ENCODE data around the gene CHCHD5. TPM values are rescaled to one million over a fixed set of nuclear protein-coding genes. Genes with fewer than 3 reads are reported as not detected.
"Not testable (repeated sequence)": the region's sequence is repeated elsewhere in the genome, so short reads cannot be mapped to it uniquely, and the experiment has no call there.

Gene CHCHD5
- total and polyA plus RNA-seq, 2 donors from 2014 or later = 39.6 to 104 TPM

GRCh38 chr2:112614201-112614840 is 29.9 kb downstream of the CHCHD5 start:
- FAIRE-seq (no peak), DNase-seq (peak in 4 of 5 donors; percentile 14 to 56 (median 32))
- H3K4me1 ChIP-seq (ENCODE audit: control insufficient read depth in 2 of 3, insufficient read depth in 2 of 3, low read depth in 1 of 3, low read length in 3 of 3) = no peaks in the 10 kb centered on the region
- no peak for TF ChIP-seq CTCF (IDR thresholded peaks at IDR 0.05; ENCODE audit: borderline replicate concordance, extremely low read depth, insufficient read depth)
- H3K36me3 ChIP-seq (ENCODE audit: control insufficient read depth in 2 of 3, insufficient read depth in 3 of 3, low read length in 3 of 3) = no peaks in the 10 kb centered on the region
- no peak overlapping the region for H3K9ac ChIP-seq (ENCODE audit: low read length in 3 of 3)
- H3K9me3 ChIP-seq (ENCODE audit: control insufficient read depth in 2 of 3, insufficient read depth in 1 of 3, low read length in 3 of 3) = no peaks in the 10 kb centered on the region
- no peak overlapping the region for H3K27ac ChIP-seq (ENCODE audit: low read depth in 2 of 2, low read length in 2 of 2)
- H3K27me3 ChIP-seq (ENCODE audit: control insufficient read depth, insufficient read depth, low read length) = no peaks in the 10 kb centered on the region
- H3K4me3 ChIP-seq (ENCODE audit: low read length in 3 of 3) = no peak overlapping the region
- intact Hi-C loops (cut with DNase I) = no loop called here

- no peak for TF ChIP-seq CTCF (IDR thresholded peaks at IDR 0.05; ENCODE audit: borderline replicate concordance, extremely low read depth, insufficient read depth)
- H3K9ac ChIP-seq (ENCODE audit: low read length in 3 of 3) = no peak overlapping the region
- H3K27ac ChIP-seq (ENCODE audit: low read depth in 2 of 2, low read length in 2 of 2) = no peak overlapping the region
- no peaks in the 10 kb centered on the region for H3K4me1 ChIP-seq (ENCODE audit: control insufficient read depth in 2 of 3, insufficient read depth in 2 of 3, low read depth in 1 of 3, low read length in 3 of 3)
- DNase-seq (no peak), FAIRE-seq (no peak)
- no peaks in the 10 kb centered on the region for H3K9me3 ChIP-seq (ENCODE audit: control insufficient read depth in 2 of 3, insufficient read depth in 1 of 3, low read length in 3 of 3)
- H3K27me3 ChIP-seq (ENCODE audit: control insufficient read depth, insufficient read depth, low read length) = no peaks in the 10 kb centered on the region
- intact Hi-C loops (cut with DNase I) = no loop called here
- no peak overlapping the region for H3K4me3 ChIP-seq (ENCODE audit: low read length in 3 of 3)
- H3K36me3 ChIP-seq (ENCODE audit: control insufficient read depth in 2 of 3, insufficient read depth in 3 of 3, low read length in 3 of 3) = no peaks in the 10 kb centered on the region
Observed at GRCh38 chr2:112615051-112615450, 30.6 kb downstream of the CHCHD5 start.

GRCh38 chr2:112615798-112616197 is 31.4 kb downstream of the CHCHD5 start:
- H3K9ac ChIP-seq (ENCODE audit: low read length in 3 of 3); H3K27ac ChIP-seq (ENCODE audit: low read depth in 2 of 2, low read length in 2 of 2); H3K4me1 ChIP-seq (ENCODE audit: control insufficient read depth in 2 of 3, insufficient read depth in 2 of 3, low read depth in 1 of 3, low read length in 3 of 3); DNase-seq; FAIRE-seq; H3K36me3 ChIP-seq (ENCODE audit: control insufficient read depth in 2 of 3, insufficient read depth in 3 of 3, low read length in 3 of 3); H3K27me3 ChIP-seq (ENCODE audit: control insufficient read depth, insufficient read depth, low read length); intact Hi-C loops (cut with DNase I); H3K4me3 ChIP-seq (ENCODE audit: low read length in 3 of 3); H3K9me3 ChIP-seq (ENCODE audit: control insufficient read depth in 2 of 3, insufficient read depth in 1 of 3, low read length in 3 of 3): not testable (repeated sequence)

GRCh38 chr2:112618383-112618782 is 34.0 kb downstream of the CHCHD5 start:
- Histone ChIP-seq H3K9ac (ENCODE audit: low read length in 3 of 3) (no peak overlapping the region), H3K4me3 (ENCODE audit: low read length in 3 of 3) (no peak overlapping the region), H3K27ac (ENCODE audit: low read depth in 2 of 2, low read length in 2 of 2) (no peak overlapping the region), H3K36me3 (ENCODE audit: control insufficient read depth in 2 of 3, insufficient read depth in 3 of 3, low read length in 3 of 3) (no peaks in the 10 kb centered on the region), H3K4me1 (ENCODE audit: control insufficient read depth in 2 of 3, insufficient read depth in 2 of 3, low read depth in 1 of 3, low read length in 3 of 3) (no peaks in the 10 kb centered on the region), H3K9me3 (ENCODE audit: control insufficient read depth in 2 of 3, insufficient read depth in 1 of 3, low read length in 3 of 3) (no peaks in the 10 kb centered on the region), H3K27me3 (ENCODE audit: control insufficient read depth, insufficient read depth, low read length) (no peaks in the 10 kb centered on the region)
- DNase-seq (no peak), FAIRE-seq (no peak)
- no peak for TF ChIP-seq CTCF (IDR thresholded peaks at IDR 0.05; ENCODE audit: borderline replicate concordance, extremely low read depth, insufficient read depth)
- intact Hi-C loops (cut with DNase I) = no loop called here

Data from kidney (tissue), 14 donors.